ENCODE results near the gene BICRA.
"Not testable (repeated sequence)": the region's sequence is repeated elsewhere in the genome, so short reads cannot be mapped to it uniquely, and the experiment has no call there.

- TF ChIP-seq, protein P1, sequence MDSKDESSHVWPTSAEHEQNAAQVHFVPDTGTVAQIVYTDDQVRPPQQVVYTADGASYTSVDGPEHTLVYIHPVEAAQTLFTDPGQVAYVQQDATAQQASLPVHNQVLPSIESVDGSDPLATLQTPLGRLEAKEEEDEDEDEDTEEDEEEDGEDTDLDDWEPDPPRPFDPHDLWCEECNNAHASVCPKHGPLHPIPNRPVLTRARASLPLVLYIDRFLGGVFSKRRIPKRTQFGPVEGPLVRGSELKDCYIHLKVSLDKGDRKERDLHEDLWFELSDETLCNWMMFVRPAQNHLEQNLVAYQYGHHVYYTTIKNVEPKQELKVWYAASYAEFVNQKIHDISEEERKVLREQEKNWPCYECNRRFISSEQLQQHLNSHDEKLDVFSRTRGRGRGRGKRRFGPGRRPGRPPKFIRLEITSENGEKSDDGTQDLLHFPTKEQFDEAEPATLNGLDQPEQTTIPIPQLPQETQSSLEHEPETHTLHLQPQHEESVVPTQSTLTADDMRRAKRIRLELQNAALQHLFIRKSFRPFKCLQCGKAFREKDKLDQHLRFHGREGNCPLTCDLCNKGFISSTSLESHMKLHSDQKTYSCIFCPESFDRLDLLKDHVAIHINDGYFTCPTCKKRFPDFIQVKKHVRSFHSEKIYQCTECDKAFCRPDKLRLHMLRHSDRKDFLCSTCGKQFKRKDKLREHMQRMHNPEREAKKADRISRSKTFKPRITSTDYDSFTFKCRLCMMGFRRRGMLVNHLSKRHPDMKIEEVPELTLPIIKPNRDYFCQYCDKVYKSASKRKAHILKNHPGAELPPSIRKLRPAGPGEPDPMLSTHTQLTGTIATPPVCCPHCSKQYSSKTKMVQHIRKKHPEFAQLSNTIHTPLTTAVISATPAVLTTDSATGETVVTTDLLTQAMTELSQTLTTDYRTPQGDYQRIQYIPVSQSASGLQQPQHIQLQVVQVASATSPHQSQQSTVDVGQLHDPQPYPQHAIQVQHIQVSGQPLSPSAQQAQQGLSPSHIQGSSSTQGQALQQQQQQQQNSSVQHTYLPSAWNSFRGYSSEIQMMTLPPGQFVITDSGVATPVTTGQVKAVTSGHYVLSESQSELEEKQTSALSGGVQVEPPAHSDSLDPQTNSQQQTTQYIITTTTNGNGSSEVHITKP (IDR thresholded peaks at IDR 0.05; ENCODE audit: partially characterized antibody), result not testable (repeated sequence)
- TF ChIP-seq SREBF2 (CRISPR knock-in tag; IDR thresholded peaks at IDR 0.05), result not testable (repeated sequence)
Measured at GRCh38 chr19:47714855-47715254, 105.9 kb downstream of the BICRA start.

All from K562 (cell line).